OCI-LY7 (cell line): ENCODE data around the gene ARHGEF10L. TPM values are rescaled to one million over a fixed set of nuclear protein-coding genes. Genes with fewer than 3 reads are reported as not detected.

Experiments used
- BruUV-seq: library from RNA; stranded (reverse); fragments of 400-500 nt; replicated peaks from 2 replicates; lab custom pipeline; 2021; lab: Mats Ljungman, UMichigan
- CTCF ChIA-PET: fragments of 300-600 bp; sonication (Branson Sonifier 250); formaldehyde crosslinking; loops from one replicate; lab custom pipeline; 2022; ENCODE audit warnings: antibody characterized with exemption; ENCODE audit not compliant: unreplicated experiment; lab: Charles Lee
- POLR2A ChIA-PET: fragments of 300-600 bp; sonication (Branson Sonifier 250); formaldehyde crosslinking; loops from one replicate; lab custom pipeline; 2022; ENCODE audit warnings: antibody characterized with exemption; lab: Charles Lee
- DNase-seq: peaks from one replicate; pipeline ENCODE4 v3.0.0-alpha.2; 2015; ENCODE audit warnings: low spot score
- H2AFZ ChIP-seq: fragments of 200-600 bp; sonication (generic), shearing (Covaris generic); 2 replicates; pipeline ENCODE4 v1.6.1; 2014; ENCODE audit warnings: mild to moderate bottlenecking, antibody characterized with exemption, low read length, moderate library complexity
- H3K27ac ChIP-seq: fragments of 200-600 bp; sonication (generic); 2 replicates; pipeline ENCODE4 v1.5.1; 2014; ENCODE audit warnings: mixed run types, low read depth, mild to moderate bottlenecking, moderate library complexity, low read length, inconsistent platforms; ENCODE audit not compliant: poor library complexity, severe bottlenecking
- H3K36me3 ChIP-seq: fragments of 200-600 bp; sonication (generic); 2 replicates; pipeline ENCODE4 v1.6.1; 2014; ENCODE audit warnings: mild to moderate bottlenecking, antibody characterized with exemption, low read length, moderate library complexity, mixed read lengths; ENCODE audit not compliant: insufficient read depth
- H3K4me1 ChIP-seq: fragments of 200-600 bp; sonication (generic); 2 replicates; pipeline ENCODE4 v1.5.1; 2014; ENCODE audit warnings: mild to moderate bottlenecking, low read length; ENCODE audit not compliant: insufficient read depth, poor library complexity, severe bottlenecking
- H3K4me2 ChIP-seq: fragments of 200-600 bp; sonication (generic); 2 replicates; pipeline ENCODE4 v1.6.1; 2014; ENCODE audit warnings: mild to moderate bottlenecking, low read length
- H3K4me3 ChIP-seq: fragments of 200-600 bp; sonication (generic); 2 replicates; pipeline ENCODE4 v1.5.1; 2014; ENCODE audit warnings: mild to moderate bottlenecking, low read depth, low read length; ENCODE audit not compliant: poor library complexity, severe bottlenecking
- H3K79me2 ChIP-seq: fragments of 200-600 bp; sonication (generic); 2 replicates; pipeline ENCODE4 v1.6.1; 2016; ENCODE audit warnings: low read depth, mild to moderate bottlenecking, low read length, moderate library complexity, mixed read lengths; ENCODE audit not compliant: insufficient read depth
- H3K9me2 ChIP-seq: fragments of 200-600 bp; sonication (generic); 2 replicates; pipeline ENCODE4 v1.6.1; 2016; ENCODE audit warnings: mild to moderate bottlenecking, low read length, mixed read lengths; ENCODE audit not compliant: insufficient read depth
- H3K9me3 ChIP-seq: fragments of 200-600 bp; sonication (generic); 2 replicates; pipeline ENCODE4 v1.6.1; 2014; ENCODE audit warnings: mild to moderate bottlenecking, mixed run types, low read length, mixed read lengths
- H4K20me1 ChIP-seq: fragments of 200-600 bp; sonication (generic); 2 replicates; pipeline ENCODE4 v1.6.1; 2014; ENCODE audit warnings: mild to moderate bottlenecking, antibody characterized with exemption, low read length, moderate library complexity, mixed read lengths; ENCODE audit not compliant: insufficient read depth
- EZH2phosphoT487 ChIP-seq: fragments of 200-600 bp; sonication (generic); IDR thresholded peaks from 2 replicates; pipeline ENCODE4 v1.6.1; 2018; ENCODE audit warnings: low read depth, borderline replicate concordance, mild to moderate bottlenecking, mixed run types, antibody characterized with exemption, low read length, moderate library complexity, mixed read lengths
- intact Hi-C: fragments of 100-400 bp; cut with micrococcal nuclease; formaldehyde crosslinking; loops from one replicate; pipeline ENCODE4 v1.10.0; 2022; ENCODE audit not compliant: unreplicated experiment
- total RNA-seq, 2 experiments: library from RNA; depleted of rRNA in 1 of 2; stranded (reverse); fragments of >200 nt in 1 of 2; shearing (Covaris generic) in 1 of 2; gene quantifications; 2 replicates each; pipeline ENCODE4 v1.2.3, GENCODE V29; 2014 to 2022
- TF ChIP-seq, protein P1 (sequence below): fragments of 200-600 bp; sonication (generic); conservative IDR thresholded peaks from 2 replicates; pipeline ENCODE4 v1.5.1; 2014; ENCODE audit warnings: mild to moderate bottlenecking, antibody characterized with exemption, low read length, moderate library complexity, mixed read lengths

Gene ARHGEF10L
- total RNA-seq, 2 experiments from 2014 or later, result 2.4 TPM; not detected in 1

DNA sequence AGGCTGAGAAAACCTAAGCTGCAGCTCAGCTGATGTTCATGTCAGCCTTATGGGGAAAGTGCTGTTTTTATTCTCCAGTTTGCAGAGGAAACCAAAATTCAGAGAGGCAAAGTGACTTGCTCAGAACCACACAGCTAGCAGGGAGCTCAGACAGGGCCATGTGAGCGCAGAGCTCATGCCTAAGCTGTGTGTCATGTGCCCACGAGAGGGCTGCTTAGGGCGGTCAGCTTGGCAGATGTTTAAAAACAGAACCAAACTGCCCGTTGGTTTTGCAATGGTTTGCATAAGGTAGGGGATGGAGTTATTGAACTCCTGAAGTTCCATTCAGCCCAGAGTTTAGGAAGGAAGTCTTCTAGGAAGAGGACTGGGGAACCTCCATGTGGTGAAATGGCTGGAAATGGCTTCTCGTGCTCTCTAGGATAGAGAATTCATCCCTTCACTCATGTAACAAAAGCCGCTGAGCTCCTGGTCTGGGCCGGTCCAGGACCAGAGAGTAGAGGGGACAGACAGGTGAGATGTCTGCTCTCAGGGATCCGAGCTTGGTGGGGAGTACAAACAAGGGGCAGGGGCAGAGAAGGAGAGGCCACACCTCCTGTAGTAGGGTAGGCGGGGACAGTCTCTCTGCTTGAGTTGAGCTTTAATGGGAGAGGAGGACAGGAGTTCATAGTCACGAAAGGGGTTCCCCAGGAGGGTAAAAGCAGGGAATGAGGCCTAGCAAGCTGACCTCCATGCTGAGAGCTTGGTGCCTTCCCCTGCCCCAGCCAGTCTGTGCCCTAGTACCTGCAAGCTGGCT is 46.9 kb downstream of the ARHGEF10L start:
- ChIA-PET POLR2A (interaction anchor here (1.2 kb wide), 1 partner anchor 12 kb away, joined by 10 read pairs; no protein-coding TSS in a partner anchor), CTCF (no interaction called here)
- no TSS peak for BruUV-seq

DNA sequence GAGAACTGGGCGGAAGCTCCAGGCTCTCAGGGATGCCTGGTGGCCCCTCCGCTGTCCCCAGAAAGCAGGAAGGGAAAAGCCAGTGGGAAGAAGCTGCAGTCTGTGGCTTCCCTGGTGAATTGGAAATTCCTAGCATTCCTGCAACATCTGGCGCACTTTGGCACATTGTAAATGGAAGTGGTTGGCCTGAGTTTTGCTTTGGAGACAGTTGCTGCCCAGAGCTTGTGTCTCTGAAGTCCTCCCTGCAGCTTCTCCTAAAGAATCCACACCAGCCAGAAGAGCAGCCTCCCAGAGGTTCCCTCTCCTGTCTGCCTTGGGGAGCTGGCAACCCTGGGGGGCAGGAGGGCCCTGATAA is 48.2 kb downstream of the ARHGEF10L start:
- Histone ChIP-seq H3K9me3 (no peaks in the 10 kb centered on the region), H3K79me2 (no peaks in the 10 kb centered on the region), H3K36me3 (no peaks in the 10 kb centered on the region), H3K4me1 (no peaks in the 10 kb centered on the region), H3K9me2 (no peaks in the 10 kb centered on the region), H3K27ac (no peak overlapping the region), H4K20me1 (no peaks in the 10 kb centered on the region), H2AFZ (no peak overlapping the region), H3K4me2 (no peak overlapping the region), H3K4me3 (no peak overlapping the region)
- TF ChIP-seq, protein P1, sequence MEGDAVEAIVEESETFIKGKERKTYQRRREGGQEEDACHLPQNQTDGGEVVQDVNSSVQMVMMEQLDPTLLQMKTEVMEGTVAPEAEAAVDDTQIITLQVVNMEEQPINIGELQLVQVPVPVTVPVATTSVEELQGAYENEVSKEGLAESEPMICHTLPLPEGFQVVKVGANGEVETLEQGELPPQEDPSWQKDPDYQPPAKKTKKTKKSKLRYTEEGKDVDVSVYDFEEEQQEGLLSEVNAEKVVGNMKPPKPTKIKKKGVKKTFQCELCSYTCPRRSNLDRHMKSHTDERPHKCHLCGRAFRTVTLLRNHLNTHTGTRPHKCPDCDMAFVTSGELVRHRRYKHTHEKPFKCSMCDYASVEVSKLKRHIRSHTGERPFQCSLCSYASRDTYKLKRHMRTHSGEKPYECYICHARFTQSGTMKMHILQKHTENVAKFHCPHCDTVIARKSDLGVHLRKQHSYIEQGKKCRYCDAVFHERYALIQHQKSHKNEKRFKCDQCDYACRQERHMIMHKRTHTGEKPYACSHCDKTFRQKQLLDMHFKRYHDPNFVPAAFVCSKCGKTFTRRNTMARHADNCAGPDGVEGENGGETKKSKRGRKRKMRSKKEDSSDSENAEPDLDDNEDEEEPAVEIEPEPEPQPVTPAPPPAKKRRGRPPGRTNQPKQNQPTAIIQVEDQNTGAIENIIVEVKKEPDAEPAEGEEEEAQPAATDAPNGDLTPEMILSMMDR, result no peak
- no peak for TF ChIP-seq EZH2phosphoT487
- CTCF ChIA-PET, result no interaction called here
- DNase-seq, result no peak
- BruUV-seq, result no TSS peak
- intact Hi-C loops, result no loop called here
- POLR2A ChIA-PET, result no interaction called here

More for the DNA sequence above, 46.9 kb downstream of the ARHGEF10L start:
- H4K20me1 ChIP-seq, result no peaks in the 10 kb centered on the region
- H3K79me2 ChIP-seq, result no peaks in the 10 kb centered on the region
- peaks cover 3% of the 10 kb centered on the region for H3K4me1 ChIP-seq
- TF ChIP-seq EZH2phosphoT487, result no peak
- TF ChIP-seq, protein P1, result no peak
- no peak overlapping the region for H3K27ac ChIP-seq
- intact Hi-C loops, result no loop called here
- no peak overlapping the region for H3K4me3 ChIP-seq
- no peak overlapping the region for H2AFZ ChIP-seq
- DNase-seq, result no peak
- no peak overlapping the region for H3K4me2 ChIP-seq
- no peaks in the 10 kb centered on the region for H3K9me3 ChIP-seq
- no peaks in the 10 kb centered on the region for H3K9me2 ChIP-seq
- H3K36me3 ChIP-seq, result no peaks in the 10 kb centered on the region

DNA sequence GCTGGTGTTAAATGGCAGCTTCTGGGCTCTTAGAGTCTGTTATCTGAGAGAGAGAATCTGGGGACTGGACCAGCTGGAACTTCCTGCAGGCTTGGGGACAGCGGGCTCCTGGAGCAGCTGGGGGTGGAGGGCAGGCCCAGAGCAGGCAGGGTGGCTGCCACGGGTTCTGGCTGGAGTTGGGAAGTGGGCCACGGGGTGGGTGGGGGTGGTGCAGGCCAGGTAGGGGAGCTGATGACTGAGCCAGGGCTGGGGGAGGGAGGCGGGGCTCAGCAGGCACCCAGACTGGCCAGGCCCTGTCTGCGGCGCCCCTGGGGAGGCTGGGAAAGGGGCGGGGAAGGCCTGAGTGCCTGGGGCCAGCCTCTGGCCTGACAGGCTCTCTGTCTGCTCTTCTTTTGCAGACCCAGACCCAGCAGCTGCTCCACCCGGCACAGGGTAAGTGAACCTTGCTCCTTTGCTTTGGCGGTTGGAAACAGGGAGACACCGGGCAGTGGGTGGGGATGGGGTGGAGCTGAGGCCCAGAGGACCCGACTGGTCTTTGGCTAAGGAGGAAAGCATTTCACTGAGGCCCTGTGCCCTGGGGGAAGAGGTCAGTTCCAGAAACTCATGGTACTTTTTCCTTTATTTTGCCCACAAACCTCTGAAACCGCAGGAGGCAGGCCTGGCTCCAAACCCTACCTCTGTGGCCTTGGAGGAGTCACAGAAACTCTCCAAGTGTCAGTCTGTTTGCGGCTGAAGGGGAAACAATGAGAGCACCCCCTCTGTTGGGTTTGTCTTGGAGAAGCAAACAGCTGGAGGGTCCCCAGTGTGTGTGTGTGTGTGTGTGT is 48.8 kb downstream of the ARHGEF10L start:
- Histone ChIP-seq H2AFZ (no peak overlapping the region), H3K9me2 (no peaks in the 10 kb centered on the region), H3K79me2 (no peaks in the 10 kb centered on the region), H4K20me1 (no peaks in the 10 kb centered on the region), H3K4me2 (no peak overlapping the region), H3K36me3 (no peaks in the 10 kb centered on the region), H3K4me1 (no peaks in the 10 kb centered on the region), H3K9me3 (no peaks in the 10 kb centered on the region), H3K27ac (no peak overlapping the region), H3K4me3 (no peak overlapping the region)
- DNase-seq, result no peak
- no TSS peak for BruUV-seq
- ChIA-PET CTCF (no interaction called here), POLR2A (interaction anchor here (0.7 kb wide), 1 partner anchor 16 kb away, joined by 3 read pairs; no protein-coding TSS in a partner anchor)
- no peak for TF ChIP-seq EZH2phosphoT487
- TF ChIP-seq, protein P1, result no peak
- intact Hi-C loops, result no loop called here
